ENCODE results near the gene CACHD1.
"Not testable (repeated sequence)": the region's sequence is repeated elsewhere in the genome, so short reads cannot be mapped to it uniquely, and the experiment has no call there.

The CACHD1 gene

DNA sequence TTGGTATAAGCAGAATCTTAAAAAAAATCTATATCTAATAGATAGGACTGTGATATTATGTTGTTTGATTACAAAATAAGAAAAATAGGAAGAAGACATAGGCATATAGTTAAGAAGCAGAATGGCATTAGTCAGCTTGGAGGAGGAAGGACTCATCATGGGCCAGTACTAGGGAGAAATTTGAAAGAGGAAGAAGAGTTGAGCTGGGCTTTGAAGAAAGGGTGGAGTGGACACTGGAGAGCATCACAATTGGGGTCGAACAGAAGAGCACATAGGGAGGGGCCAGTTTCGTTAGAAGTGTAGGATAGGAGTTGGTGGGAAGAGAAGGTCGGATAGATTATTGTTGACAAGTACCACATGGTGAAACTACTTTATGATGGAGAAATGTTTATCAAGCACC is 129.3 kb downstream of the CACHD1 start:
- DNase-seq, result no peak

GRCh38 chr1:64601207-64601606 is 131.3 kb downstream of the CACHD1 start:
- no peak for DNase-seq

- no peak for DNase-seq
These were observed 138.2 kb downstream of the CACHD1 start for GRCh38 chr1:64608005-64608650.

- DNase-seq, result no peak
These were observed 138.7 kb downstream of the CACHD1 start for GRCh38 chr1:64608651-64609048.

DNA sequence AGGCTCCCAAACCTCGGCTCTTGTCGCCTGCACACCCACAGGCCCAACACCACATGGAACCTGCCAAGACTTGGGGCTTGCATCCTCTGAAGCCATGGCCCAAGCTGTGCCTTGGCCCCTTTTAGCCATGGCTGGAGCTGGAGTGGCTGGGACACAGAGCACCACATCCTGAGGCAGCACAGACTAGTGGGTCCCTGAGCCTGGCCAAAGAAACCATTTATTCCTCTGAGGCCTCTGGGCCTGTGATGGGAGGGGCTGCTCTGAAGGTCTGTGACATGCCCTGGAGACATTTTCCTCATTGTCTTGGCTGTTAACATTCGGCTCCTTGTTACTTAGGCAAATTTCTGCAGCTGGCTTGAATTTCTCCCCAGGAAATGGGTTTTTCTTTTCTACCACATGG is 141.0 kb downstream of the CACHD1 start:
- DNase-seq, result not testable (repeated sequence)

DNA sequence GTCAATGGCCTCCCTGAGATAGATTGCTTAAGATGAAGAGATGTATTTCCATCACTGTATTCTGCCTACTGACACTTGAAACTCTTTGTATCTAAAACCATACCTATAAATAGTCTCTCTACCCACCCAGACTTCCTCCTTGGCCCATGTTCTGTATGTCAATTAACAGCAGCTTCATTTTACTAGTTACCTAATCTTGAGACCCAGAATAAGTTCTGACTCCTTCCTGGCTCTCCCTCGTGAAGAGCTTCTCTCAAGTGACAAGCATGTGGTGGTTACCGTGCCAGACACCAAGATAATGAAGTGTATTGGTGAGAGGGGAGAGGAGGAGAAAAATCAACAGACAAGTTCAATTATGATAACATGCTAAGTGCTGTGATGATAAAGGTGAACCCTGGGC is 146.1 kb downstream of the CACHD1 start:
- no peak for DNase-seq

DNA sequence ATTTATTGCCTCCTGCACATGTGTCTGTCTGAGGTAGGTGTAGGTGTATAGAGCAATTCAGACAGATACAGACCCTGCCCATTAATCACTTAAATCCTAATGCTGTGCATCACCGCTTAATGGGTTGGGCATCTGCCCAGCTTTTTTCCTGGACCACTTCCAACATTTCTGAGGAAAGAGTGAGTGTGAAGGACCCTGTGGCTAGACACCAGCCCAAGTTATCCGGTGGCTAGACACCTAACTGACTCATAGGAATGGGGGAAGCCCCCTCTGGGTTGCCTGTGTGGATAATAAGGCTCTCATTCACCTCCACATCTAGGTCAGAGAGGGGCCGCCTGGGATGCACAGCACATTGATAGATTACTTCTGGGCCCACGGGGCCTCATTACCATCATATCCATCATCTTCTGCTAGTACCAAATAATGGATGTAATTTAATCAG is 153.8 kb downstream of the CACHD1 start:
- DNase-seq, result no peak

GRCh38 chr1:64624218-64624713 is 154.3 kb downstream of the CACHD1 start:
- no peak for DNase-seq

DNA sequence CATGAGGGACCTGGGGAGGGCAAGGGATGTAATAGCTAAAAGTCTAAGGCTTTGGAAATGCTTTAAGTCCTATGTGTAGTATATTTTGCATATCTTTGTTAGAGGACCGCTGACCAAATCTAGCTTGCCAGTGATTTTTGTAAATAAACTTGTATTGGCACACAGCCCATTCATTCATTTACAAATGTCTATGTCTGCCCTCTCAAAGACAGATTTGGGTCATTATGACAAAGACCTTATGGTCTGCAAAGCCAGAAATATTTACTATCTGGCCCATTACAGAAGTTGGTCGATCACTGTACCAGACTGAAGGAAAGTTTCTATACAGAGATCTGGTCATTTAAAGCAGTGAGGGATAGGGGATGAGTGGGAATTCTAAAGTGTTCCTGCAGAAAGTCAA is 154.9 kb downstream of the CACHD1 start:
- no peak for DNase-seq

- no peak for DNase-seq
These were observed 160.7 kb downstream of the CACHD1 start for GRCh38 chr1:64630611-64631010.

DNA sequence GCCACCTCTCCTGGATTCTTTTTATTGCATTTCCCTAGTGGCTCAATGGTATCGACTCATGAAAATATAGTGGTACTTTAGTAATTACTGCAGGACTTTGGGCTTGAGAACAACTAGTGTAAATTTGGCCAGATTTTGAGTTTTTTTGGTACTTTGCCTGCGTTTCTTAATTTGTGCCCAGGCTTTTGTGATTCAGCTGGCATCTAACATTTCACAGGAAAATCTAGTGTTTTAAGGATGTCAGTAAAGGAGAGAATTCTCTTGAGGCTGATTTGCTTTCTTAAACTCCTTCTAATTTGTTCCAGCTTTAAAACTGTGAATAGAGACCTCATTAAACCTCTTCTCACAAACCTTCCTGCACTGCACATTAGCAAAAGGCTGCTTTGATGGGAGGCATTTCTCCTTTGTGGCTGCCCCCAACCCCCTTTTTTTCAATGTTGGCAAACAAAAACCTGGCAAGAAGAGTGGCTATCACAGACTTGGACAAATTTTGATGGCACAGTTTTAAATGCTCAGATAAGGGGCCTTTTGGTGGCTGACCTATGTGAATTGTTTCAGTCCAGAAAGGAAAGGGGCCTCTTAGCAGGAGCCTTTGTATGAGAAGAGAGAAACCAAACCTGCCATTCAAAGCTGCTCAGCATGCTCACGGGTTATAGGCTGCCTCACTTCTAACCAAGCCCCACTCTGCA is 161.6 kb downstream of the CACHD1 start:
- no peak for DNase-seq

DNA sequence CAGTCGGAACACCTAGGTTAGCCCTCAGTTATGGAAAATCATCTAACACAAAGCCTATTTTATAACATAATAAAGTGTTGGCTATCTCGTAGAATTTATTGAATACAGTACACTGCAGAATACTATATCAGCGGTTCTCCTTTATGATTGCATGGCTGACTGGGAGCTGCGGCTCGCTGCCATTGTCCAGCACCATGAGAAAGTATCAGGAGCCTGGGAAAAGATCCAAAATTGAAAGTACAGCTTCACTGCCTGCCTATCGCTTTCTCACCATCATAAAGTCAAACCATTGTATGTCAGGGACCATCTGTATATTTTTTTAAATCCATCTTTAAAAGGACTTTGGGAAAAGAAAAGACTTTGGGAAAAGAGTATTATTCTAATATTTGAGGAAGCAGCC is 163.0 kb downstream of the CACHD1 start:
- no peak for DNase-seq

DNA sequence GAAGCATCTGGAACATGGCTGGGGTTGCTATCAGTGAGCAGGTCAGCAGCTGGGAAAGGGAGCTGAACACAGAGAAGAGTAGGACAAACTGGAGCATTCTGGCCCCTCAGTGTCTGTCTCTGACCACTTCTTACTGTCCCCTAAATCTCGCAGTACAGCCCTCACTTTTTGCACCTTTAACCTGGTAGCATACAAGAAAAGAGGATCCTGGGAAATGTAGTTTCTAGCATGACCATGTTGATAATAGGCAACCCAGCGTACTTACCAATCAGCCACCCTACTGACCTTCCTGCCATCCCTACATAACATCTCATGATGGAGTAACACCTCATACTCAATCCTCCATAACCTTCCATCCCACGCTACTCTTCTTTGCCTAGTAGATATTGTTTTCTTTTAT is 175.8 kb downstream of the CACHD1 start:
- no peak for DNase-seq

- no peak for DNase-seq
These were observed 180.5 kb downstream of the CACHD1 start for GRCh38 chr1:64650411-64650810.

DNA sequence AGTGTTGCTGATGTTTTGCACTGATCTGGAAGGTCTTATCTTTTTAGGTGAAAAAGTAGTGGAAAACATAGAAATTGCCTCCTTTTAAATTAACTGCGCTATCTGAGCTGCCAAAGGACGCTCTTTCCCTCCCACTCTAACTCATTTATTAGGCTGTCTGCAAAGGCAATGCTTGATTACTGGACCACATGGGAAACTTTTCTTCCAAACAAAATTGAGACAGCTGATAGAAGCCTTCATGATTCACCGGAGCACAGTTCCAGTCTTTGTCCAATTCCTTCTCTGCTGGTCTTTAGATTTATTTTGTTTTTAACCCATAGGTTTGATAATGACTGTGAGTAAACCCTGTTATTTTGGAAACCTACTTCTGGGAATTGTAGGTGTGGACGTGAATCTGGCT is 181.9 kb downstream of the CACHD1 start:
- no peak for DNase-seq

- no peak for DNase-seq
These were observed 183.5 kb downstream of the CACHD1 start for GRCh38 chr1:64653466-64653865.

- DNase-seq, result no peak
These were observed 184.8 kb downstream of the CACHD1 start for GRCh38 chr1:64654519-64655341.

- DNase-seq, result no peak
These were observed 185.9 kb downstream of the CACHD1 start for GRCh38 chr1:64655861-64656260.

- DNase-seq, result no peak
These were observed 189.7 kb downstream of the CACHD1 start for GRCh38 chr1:64659478-64660138.

- no peak for DNase-seq
These were observed 193.7 kb downstream of the CACHD1 start for GRCh38 chr1:64663668-64664067.

DNA sequence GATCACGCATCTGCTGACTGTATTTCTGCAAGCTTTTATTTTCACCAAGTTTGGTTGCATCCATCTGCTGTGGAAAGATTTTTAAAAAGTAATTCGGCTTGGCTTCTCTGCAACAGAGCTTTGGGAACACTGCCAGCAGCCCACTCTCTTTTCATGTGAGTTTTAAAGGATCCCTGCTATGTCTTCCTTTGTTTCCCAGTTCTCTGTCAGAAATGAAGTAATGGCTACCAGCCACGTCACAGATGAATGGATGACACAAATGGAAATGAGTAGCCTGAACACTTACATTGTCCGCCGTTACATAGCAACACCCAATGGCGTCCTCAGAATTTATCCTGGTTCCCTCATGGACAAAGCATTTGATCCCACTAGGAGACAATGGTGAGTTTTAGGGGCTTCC is 194.4 kb downstream of the CACHD1 start:
- no peak for DNase-seq

GRCh38 chr1:64669098-64669675 is 199.3 kb downstream of the CACHD1 start:
- no peak for DNase-seq

Measured in activated CD4-positive, alpha-beta T cell treated with anti-CD3 and anti-CD28 coated beads, Interleukin-2, amount 50 U/mL, for 4 hours (primary cell).